ENCODE results near the gene SLC39A11. TPM values are rescaled to one million over a fixed set of nuclear protein-coding genes. Genes with fewer than 3 reads are reported as not detected.

Gene SLC39A11
- total RNA-seq, 4 donors from 2014 or later = 55.1 to 123 (median 97.0) TPM

GRCh38 chr17:72955391-72956140 lies 136.9 kb downstream of the SLC39A11 start:
- Histone ChIP-seq H3K4me3 (replicated peaks in 1 of 3) (no peak overlapping the region), H3K9me3 (no peaks in the 10 kb centered on the region), H3K27me3 (no peaks in the 10 kb centered on the region), H3K4me1 (no peaks in the 10 kb centered on the region), H3K36me3 (no peaks in the 10 kb centered on the region), H3K27ac (no peak overlapping the region)
- intact Hi-C loops (cut with DNase I) = no loop called here
- WGBS, 2 donors = 95 to 96% methylated on average over 20 of the region's 20 CpGs
- no peak for DNase-seq
- no peak for TF ChIP-seq POLR2A (IDR thresholded peaks at IDR 0.05)
- TF ChIP-seq, protein P1, sequence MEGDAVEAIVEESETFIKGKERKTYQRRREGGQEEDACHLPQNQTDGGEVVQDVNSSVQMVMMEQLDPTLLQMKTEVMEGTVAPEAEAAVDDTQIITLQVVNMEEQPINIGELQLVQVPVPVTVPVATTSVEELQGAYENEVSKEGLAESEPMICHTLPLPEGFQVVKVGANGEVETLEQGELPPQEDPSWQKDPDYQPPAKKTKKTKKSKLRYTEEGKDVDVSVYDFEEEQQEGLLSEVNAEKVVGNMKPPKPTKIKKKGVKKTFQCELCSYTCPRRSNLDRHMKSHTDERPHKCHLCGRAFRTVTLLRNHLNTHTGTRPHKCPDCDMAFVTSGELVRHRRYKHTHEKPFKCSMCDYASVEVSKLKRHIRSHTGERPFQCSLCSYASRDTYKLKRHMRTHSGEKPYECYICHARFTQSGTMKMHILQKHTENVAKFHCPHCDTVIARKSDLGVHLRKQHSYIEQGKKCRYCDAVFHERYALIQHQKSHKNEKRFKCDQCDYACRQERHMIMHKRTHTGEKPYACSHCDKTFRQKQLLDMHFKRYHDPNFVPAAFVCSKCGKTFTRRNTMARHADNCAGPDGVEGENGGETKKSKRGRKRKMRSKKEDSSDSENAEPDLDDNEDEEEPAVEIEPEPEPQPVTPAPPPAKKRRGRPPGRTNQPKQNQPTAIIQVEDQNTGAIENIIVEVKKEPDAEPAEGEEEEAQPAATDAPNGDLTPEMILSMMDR (IDR thresholded peaks at IDR 0.05) = no peak

GRCh38 chr17:72954579-72954978 lies 137.9 kb downstream of the SLC39A11 start:
- Histone ChIP-seq H3K27ac (no peak overlapping the region), H3K4me1 (no peaks in the 10 kb centered on the region), H3K36me3 (no peaks in the 10 kb centered on the region), H3K9me3 (no peaks in the 10 kb centered on the region), H3K4me3 (replicated peaks in 1 of 3) (no peak overlapping the region), H3K27me3 (no peaks in the 10 kb centered on the region)
- no peak for DNase-seq
- WGBS, 2 donors = 91 to 92% methylated on average over 8 of the region's 8 CpGs
- TF ChIP-seq, protein P1 (IDR thresholded peaks at IDR 0.05) = no peak
- no peak for TF ChIP-seq POLR2A (IDR thresholded peaks at IDR 0.05)
- intact Hi-C loops (cut with DNase I) = no loop called here

DNA sequence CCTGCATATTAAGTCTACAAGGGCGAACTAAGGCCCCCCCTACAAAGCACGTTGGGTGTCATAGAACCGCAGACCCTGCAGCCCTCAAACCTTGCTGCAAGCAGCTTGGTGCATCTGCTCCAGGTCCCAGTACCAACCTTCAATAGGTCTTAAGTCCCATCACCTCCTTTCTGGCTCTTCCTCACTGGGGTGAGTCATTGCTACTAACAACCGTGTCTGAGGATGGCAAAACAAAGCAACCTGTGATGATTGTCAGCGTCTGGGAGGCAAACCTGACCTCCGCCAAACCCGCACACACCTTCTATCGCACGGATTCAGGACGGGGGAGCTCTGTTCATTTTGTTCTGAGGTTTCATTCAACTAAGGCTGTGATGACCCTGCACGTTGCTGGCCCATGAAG lies 138.9 kb downstream of the SLC39A11 start:
- DNase-seq = no peak
- H3K36me3 ChIP-seq = no peaks in the 10 kb centered on the region
- intact Hi-C loops (cut with DNase I) = no loop called here
- no peak for TF ChIP-seq POLR2A (IDR thresholded peaks at IDR 0.05)
- TF ChIP-seq, protein P1 (IDR thresholded peaks at IDR 0.05) = no peak
- H3K4me3 ChIP-seq (replicated peaks in 1 of 3) = no peak overlapping the region
- H3K27ac ChIP-seq = no peak overlapping the region
- WGBS, 2 donors = 84 to 91% methylated on average over 11 of the region's 11 CpGs
- no peaks in the 10 kb centered on the region for H3K27me3 ChIP-seq
- H3K9me3 ChIP-seq = no peaks in the 10 kb centered on the region
- no peaks in the 10 kb centered on the region for H3K4me1 ChIP-seq

GRCh38 chr17:72952641-72953315 lies 139.7 kb downstream of the SLC39A11 start:
- Histone ChIP-seq H3K36me3 (no peaks in the 10 kb centered on the region), H3K27me3 (no peaks in the 10 kb centered on the region), H3K27ac (no peak overlapping the region), H3K4me3 (replicated peaks in 1 of 3) (no peak overlapping the region), H3K4me1 (no peaks in the 10 kb centered on the region), H3K9me3 (no peaks in the 10 kb centered on the region)
- intact Hi-C loops (cut with DNase I) = no loop called here
- no peak for TF ChIP-seq POLR2A (IDR thresholded peaks at IDR 0.05)
- TF ChIP-seq, protein P1 (IDR thresholded peaks at IDR 0.05) = no peak
- 87 to 90% methylated on average over 10 of the region's 10 CpGs for WGBS, 2 donors
- no peak for DNase-seq

- Histone ChIP-seq H3K27me3 (no peaks in the 10 kb centered on the region), H3K27ac (no peak overlapping the region), H3K4me1 (no peaks in the 10 kb centered on the region), H3K4me3 (replicated peaks in 1 of 3) (no peak overlapping the region), H3K9me3 (no peaks in the 10 kb centered on the region), H3K36me3 (no peaks in the 10 kb centered on the region)
- no peak for TF ChIP-seq POLR2A (IDR thresholded peaks at IDR 0.05)
- TF ChIP-seq, protein P1 (IDR thresholded peaks at IDR 0.05) = no peak
- intact Hi-C loops (cut with DNase I) = no loop called here
- DNase-seq = no peak
- 71 to 76% methylated on average over 5 of the region's 5 CpGs for WGBS, 2 donors
Measured at GRCh38 chr17:72952220-72952619, 140.3 kb downstream of the SLC39A11 start.

Measured in thyroid gland (tissue), 4 donors.